Activated naive CD4-positive, alpha-beta T cell treated with anti-CD3 and anti-CD28 coated beads, Interleukin-2, amount 50 U/mL, for 72 hours (primary cell): ENCODE data around the gene CYTH2. TPM values are rescaled to one million over a fixed set of nuclear protein-coding genes. Genes with fewer than 3 reads are reported as not detected.
"Not testable (repeated sequence)": the region's sequence is repeated elsewhere in the genome, so short reads cannot be mapped to it uniquely, and the experiment has no call there.

Experiments
- ATAC-seq, 2 donors: fragments of 150-1000 bp; cut with Tn5 transposase; 2 replicates each; pipeline ENCODE4 v1.10.0; 2021; ENCODE audit warnings: mild to moderate bottlenecking in 2 of 2, moderate library complexity in 2 of 2
- DNase-seq, 2 donors: peaks; one replicate each; pipeline ENCODE4 v3.0.0; 2021 to 2022; ENCODE audit warnings: low spot score in 2 of 2
- H3K27ac Mint-ChIP-seq, 2 donors: one replicate each; pipeline ENCODE4 v1.8.0; 2022; ENCODE audit warnings: mild to moderate bottlenecking in 2 of 2, mixed read lengths in 2 of 2
- H3K36me3 Mint-ChIP-seq, 2 donors: one replicate each; pipeline ENCODE4 v1.8.0; 2022; ENCODE audit warnings: mixed read lengths in 2 of 2
- H3K9me3 Mint-ChIP-seq, 2 donors: one replicate each; pipeline ENCODE4 v1.8.0; 2022; ENCODE audit warnings: mixed read lengths in 2 of 2
- total RNA-seq, 2 donors: library from RNA; stranded (reverse); gene quantifications; one replicate each; pipeline ENCODE4 v1.2.3, GENCODE V29; 2022

Gene CYTH2
- total RNA-seq, 2 donors from 2014 or later, result 32.4 to 64.1 TPM

- peak in 1 of 2 donors; percentile 68 for DNase-seq
- ATAC-seq, result peak; percentile 38 to 66
- H3K27ac Mint-ChIP-seq, result peak within 1 kb of the TSS in 1 of 2 donors; percentile 49
- H3K9me3 Mint-ChIP-seq, result no peaks in the 10 kb centered on the region
- no peaks in the 10 kb centered on the region for H3K36me3 Mint-ChIP-seq
These were observed 42.8 kb downstream of the CYTH2 start, which contains the start of gene LMTK3 for GRCh38 chr19:48511800-48512503. TSS of gene LMTK3 (minus strand) at chr19:48511835. CDS start at chr19:48511576, 259 bp downstream.

DNA sequence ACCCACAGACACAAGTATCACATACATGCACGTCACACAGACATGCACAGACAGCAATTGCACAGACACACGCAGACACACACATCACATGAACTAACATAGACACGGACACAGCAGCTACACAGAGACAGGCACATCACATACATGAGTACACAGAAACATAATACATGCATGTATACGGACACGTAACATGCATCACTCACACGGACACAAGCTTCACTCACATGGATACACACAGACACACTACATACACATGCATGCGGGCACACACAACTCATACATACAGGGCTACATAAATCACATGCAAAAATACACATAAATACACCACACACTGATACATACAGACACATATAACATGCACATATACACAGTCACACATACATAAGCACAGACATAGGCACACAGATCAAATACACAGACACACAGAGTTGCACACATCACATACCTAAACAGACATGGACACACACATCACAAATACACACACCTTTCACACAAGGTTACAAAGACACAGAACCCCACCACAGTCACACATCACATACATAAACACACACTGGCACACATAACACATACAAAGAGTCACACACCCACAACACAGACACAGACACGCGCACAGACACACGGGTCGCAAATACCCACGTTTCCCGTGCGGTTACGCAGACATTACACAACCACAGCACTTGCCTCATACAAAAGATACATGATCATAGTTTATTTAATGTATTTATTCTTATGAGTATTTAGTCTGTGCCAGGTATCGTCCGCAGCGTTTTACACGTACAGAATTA is 43.5 kb downstream of the CYTH2 start:
- ATAC-seq (no peak), DNase-seq (no peak)
- no peaks in the 10 kb centered on the region for H3K36me3 Mint-ChIP-seq
- H3K9me3 Mint-ChIP-seq, result no peaks in the 10 kb centered on the region
- H3K27ac Mint-ChIP-seq, result no peak overlapping the region

DNA sequence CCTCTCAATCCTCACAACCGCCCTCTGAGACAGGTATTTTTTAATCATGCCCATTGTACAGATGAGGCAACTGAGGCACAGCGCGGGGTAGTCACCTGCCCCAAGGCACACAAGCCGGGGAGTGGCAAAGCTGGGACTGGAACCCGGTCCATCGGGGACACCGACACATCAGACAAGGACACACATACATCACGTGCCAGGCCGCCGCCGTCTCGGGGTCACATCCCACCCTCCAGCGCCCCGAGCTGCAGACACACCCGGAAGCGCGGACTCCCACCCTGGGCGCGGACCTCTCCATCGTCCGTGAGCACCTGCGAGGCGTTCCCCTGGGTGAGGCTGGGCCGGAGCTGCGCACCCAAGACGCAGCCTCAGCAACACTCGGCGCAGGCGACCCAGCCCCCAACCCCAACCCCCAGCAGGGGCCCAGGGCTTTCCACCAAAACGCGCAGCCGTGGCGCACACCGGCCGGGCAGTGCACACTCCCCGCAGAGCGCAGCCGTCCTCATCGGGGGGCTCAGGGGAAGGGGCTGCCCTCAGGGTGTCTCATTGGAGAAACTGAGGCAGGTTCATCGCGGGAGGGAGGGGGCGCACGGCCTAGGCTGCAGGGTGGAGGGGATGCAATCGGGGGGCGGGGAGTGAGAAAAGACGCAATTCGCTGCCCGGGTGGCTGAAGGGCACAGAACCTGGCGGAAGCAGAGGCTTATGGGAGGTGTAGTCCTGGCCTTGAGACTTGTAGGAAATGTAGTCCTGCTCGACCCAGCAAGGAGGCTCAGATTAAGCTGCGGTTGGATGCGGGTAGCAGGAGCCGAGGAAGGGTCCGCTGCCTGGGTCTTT is 44.3 kb downstream of the CYTH2 start:
- Mint-ChIP-seq H3K27ac (peak overlapping the region in 1 of 2 donors; percentile 66), H3K9me3 (no peaks in the 10 kb centered on the region), H3K36me3 (no peaks in the 10 kb centered on the region)
- ATAC-seq (peak; percentile 65 to 78), DNase-seq (peak; percentile 60 to 71)

DNA sequence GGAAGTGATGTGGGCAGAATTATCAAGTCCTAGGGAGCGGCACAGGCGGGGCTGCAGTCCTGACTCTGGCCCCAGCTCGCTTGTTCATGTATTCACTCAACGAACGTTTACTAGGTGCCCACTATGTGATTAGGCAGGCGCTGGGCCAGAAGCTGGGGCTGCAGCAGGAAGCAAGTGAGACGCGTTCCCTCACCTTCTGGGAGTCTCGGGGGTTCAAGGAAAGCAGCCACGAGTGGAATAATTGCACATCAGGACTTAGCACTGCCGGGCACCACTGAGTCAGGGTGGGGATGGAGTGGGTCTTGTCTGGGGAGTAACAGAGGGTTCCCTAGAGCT is 44.9 kb downstream of the CYTH2 start:
- H3K27ac Mint-ChIP-seq, result peak overlapping the region in 1 of 2 donors; percentile 66
- DNase-seq (no peak), ATAC-seq (no peak)
- H3K9me3 Mint-ChIP-seq, result no peaks in the 10 kb centered on the region
- no peaks in the 10 kb centered on the region for H3K36me3 Mint-ChIP-seq

DNA sequence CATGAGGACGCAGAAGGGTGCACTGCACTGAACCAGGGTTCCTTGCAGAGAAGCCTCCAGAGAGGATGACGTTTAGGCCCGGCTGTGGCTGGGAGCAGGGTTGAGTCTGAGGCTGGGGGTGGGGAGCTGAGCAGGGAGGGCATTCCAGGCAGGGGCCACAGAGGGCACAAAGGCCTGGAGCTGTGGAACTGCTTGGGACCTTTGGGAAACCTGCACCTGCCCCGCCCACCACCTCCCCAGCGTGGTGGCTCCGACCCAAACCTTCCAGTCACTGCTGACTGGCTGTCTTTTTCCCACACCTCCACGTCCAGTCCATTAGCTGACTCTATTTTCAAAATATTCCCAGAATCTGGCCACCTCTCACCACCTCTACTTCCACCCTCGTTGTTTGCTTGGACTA is 47.4 kb downstream of the CYTH2 start:
- Mint-ChIP-seq H3K27ac (no peak overlapping the region), H3K9me3 (no peaks in the 10 kb centered on the region)
- no peak for ATAC-seq

DNA sequence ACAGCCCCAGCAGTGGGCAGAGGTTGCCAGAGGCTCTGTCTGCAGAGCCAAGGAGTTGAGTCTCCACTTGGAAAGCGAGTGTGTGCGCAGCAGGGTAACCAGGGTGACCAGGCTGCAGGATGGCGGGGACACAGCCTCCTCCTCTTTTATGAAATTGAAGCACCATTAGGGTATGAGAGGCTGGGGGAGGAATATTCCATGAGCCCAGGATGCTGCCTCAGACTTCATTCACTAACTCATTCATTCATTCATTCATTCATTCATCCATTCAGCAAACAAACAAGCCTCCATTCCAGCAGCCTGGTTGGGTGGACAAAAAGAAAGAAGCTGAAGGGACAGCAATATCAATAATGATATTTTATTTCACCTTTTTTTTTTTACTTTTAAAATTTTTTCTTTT is 49.0 kb downstream of the CYTH2 start:
- ATAC-seq (no peak), DNase-seq (no peak)
- H3K36me3 Mint-ChIP-seq, result no peaks in the 10 kb centered on the region
- H3K27ac Mint-ChIP-seq, result no peak overlapping the region
- H3K9me3 Mint-ChIP-seq, result no peaks in the 10 kb centered on the region

More for the DNA sequence above, 47.4 kb downstream of the CYTH2 start:
- H3K36me3 Mint-ChIP-seq, result no peaks in the 10 kb centered on the region
- DNase-seq, result no peak

DNA sequence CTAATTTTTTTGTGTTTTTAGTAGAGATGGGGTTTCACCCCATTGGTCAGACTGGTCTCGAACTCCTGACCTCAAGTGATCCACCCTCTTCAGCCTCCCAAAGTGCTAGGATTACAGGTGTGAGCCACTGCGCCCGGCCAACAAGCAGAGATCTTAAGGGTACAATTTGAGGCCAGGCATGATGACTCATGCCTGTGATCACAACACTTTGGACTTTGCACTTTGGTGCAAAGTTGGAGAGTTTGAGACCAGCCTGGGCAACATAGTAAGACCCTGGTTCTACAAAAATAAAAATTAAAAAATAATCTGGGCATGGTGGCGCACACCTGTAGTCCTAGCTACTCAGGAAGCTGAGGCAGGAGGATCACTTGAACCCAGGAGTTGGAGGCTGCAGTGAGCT is 50.3 kb downstream of the CYTH2 start:
- not testable (repeated sequence) for H3K36me3 Mint-ChIP-seq, DNase-seq, H3K27ac Mint-ChIP-seq, ATAC-seq, H3K9me3 Mint-ChIP-seq

DNA sequence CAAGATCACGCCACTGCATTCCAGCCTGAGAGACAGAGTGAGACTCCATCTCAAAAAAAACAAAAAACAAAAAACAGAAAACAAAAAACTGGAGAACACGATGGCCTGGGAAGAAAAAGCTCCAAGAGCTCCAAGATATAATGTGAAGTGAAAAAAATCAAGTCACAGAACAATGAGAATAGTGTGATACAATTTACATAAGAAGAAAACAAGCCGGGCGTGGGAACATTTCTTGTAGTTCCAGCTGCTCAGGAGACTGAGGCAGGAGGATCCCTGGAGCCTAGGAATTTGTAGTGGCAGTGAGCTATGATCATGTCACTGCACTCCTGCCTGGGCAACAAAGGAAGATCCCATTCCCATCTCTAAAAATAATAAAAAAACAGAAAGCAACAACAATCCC is 51.0 kb downstream of the CYTH2 start:
- no peak for ATAC-seq
- DNase-seq, result no peak
- no peak overlapping the region for H3K27ac Mint-ChIP-seq
- peaks cover 0 to 10% of the 10 kb centered on the region in 2 donors for H3K36me3 Mint-ChIP-seq
- peaks cover 4 to 5% of the 10 kb centered on the region in 2 donors for H3K9me3 Mint-ChIP-seq

DNA sequence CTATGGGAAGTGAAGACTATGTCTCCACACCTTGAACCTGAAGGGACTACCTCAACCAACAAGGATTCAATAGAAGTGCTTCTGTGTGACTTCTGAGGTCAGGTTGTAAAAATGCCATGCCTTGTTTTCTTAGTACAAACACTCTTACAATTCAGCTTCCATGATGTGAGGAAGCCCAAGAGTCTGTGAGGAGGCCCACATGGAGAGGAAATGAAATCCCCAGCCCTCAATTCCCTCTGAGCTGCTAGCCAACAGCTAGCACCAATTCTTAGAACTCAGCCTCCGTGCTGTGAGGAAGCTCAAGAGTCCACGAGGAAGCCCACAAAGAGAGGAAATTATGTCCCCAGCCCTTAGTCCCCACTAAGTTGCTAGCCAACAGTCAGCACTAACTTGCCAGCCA is 55.1 kb downstream of the CYTH2 start:
- no peak for ATAC-seq
- H3K36me3 Mint-ChIP-seq, result peaks cover 17 to 22% of the 10 kb centered on the region in 2 donors
- no peak for DNase-seq
- no peak overlapping the region for H3K27ac Mint-ChIP-seq
- peaks cover 16 to 24% of the 10 kb centered on the region in 2 donors for H3K9me3 Mint-ChIP-seq

- Mint-ChIP-seq H3K27ac (no peak overlapping the region), H3K9me3 (peaks cover 17 to 25% of the 10 kb centered on the region in 2 donors), H3K36me3 (peaks cover 17 to 22% of the 10 kb centered on the region in 2 donors)
- ATAC-seq (no peak), DNase-seq (no peak)
These were observed 55.6 kb downstream of the CYTH2 start for GRCh38 chr19:48524732-48525131.

DNA sequence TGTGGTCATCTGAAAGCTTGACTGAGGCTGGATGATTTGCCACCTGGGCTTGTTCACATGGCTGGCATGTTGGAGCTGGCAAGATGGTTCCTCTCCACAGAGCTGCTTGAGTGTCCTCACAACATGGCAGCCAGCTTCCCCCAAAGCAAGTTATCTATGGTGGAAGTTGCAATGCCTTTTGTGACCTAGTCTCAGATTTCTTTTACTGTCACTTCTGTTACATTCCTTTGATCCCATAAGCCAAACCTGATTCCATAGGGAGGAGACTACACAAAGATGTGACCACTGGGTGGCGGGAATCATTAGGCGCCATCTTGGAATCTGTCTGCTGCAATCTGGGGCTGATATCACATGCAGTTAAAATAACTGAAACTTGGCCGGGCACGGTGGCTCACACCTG is 60.0 kb downstream of the CYTH2 start:
- peaks cover 15 to 22% of the 10 kb centered on the region in 2 donors for H3K9me3 Mint-ChIP-seq
- DNase-seq, result no peak
- no peak overlapping the region for H3K27ac Mint-ChIP-seq
- ATAC-seq, result no peak
- H3K36me3 Mint-ChIP-seq, result peaks cover 14 to 22% of the 10 kb centered on the region in 2 donors

DNA sequence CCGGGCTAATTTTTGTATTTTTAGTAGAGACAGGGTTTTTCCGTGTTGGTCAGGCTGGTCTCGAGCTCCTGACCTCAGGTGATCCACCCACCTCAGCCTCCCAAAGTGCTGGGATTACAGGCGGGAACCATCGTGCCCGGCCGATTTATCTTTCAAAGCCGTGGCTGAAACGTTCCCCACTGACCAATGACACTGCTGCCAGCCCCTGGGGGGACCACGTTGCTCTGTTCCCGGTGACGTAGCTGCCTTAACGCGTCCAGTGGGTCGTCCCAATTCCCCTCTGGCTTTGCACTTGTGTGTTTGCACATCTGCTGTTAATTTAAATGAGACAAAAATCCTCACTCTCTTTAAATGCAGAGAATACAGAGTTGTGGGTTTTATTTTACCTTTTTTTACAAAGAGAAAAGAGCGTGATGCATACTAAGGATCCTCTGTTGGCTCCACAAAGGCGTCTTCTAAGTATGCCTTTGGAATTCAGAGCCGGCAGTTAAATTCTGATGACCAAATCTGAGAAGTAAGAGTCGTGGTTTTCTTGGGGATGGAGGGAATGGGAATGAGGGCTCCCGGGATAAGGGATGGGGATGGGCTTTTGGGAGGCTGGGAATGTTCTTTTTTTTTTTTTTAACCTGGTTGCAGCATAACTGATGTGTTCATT is 61.0 kb downstream of the CYTH2 start:
- Mint-ChIP-seq H3K36me3 (peaks cover 7 to 22% of the 10 kb centered on the region in 2 donors), H3K27ac (no peak overlapping the region), H3K9me3 (peaks cover 13 to 20% of the 10 kb centered on the region in 2 donors)
- ATAC-seq (no peak), DNase-seq (no peak)

GRCh38 chr19:48530770-48531169 is 61.6 kb downstream of the CYTH2 start:
- ATAC-seq (no peak), DNase-seq (no peak)
- Mint-ChIP-seq H3K9me3 (peaks cover 13 to 20% of the 10 kb centered on the region in 2 donors), H3K36me3 (peaks cover 7 to 22% of the 10 kb centered on the region in 2 donors), H3K27ac (no peak overlapping the region)
